GM23338 (cell line): ENCODE results near the gene ERBB4. TPM values are rescaled to one million over a fixed set of nuclear protein-coding genes. Genes with fewer than 3 reads are reported as not detected.

ENCODE experiments used
- ATAC-seq: fragments of 200-7000 bp; cut with Tn5 transposase; 3 replicates; pipeline ENCODE4 v1.9.1; 2020
- DNase-seq: peaks from one replicate; pipeline ENCODE4 v3.0.0-alpha.2; 2015; ENCODE audit warnings: low spot score
- H2AFZ ChIP-seq: fragments of 200-600 bp; sonication (generic); 2 replicates; pipeline ENCODE4 v1.8.0; 2016; ENCODE audit warnings: antibody characterized with exemption, mild to moderate bottlenecking, moderate library complexity
- H3F3A ChIP-seq: fragments of 200-600 bp; sonication (generic); replicated peaks from 2 replicates; pipeline ENCODE4 v1.8.0; 2017; ENCODE audit warnings: antibody characterized with exemption, mixed run types, low read depth
- H3K27ac ChIP-seq: fragments of 200-600 bp; sonication (generic); 2 replicates; pipeline ENCODE4 v1.6.1; 2016; ENCODE audit warnings: low read depth
- H3K27me3 ChIP-seq: fragments of 200-600 bp; sonication (generic); 2 replicates; pipeline ENCODE4 v1.8.0; 2016; ENCODE audit warnings: mild to moderate bottlenecking, mixed run types, moderate library complexity; ENCODE audit not compliant: insufficient read depth
- H3K36me3 ChIP-seq: fragments of 200-600 bp; sonication (generic); 2 replicates; pipeline ENCODE4 v1.8.0; 2016; ENCODE audit warnings: mild to moderate bottlenecking; ENCODE audit not compliant: insufficient read depth
- H3K4me1 ChIP-seq: fragments of 200-600 bp; sonication (generic); 2 replicates; pipeline ENCODE4 v1.8.0; 2016; ENCODE audit warnings: mild to moderate bottlenecking, moderate library complexity; ENCODE audit not compliant: insufficient read depth
- H3K4me2 ChIP-seq: fragments of 200-600 bp; sonication (generic); 2 replicates; pipeline ENCODE4 v1.7.1; 2017; ENCODE audit warnings: mixed run types
- H3K4me3 ChIP-seq: fragments of 200-600 bp; sonication (generic); 2 replicates; pipeline ENCODE4 v1.6.1; 2016; ENCODE audit warnings: mixed run types
- H3K79me2 ChIP-seq: fragments of 200-600 bp; sonication (generic); replicated peaks from 2 replicates; pipeline ENCODE4 v1.8.0; 2017; ENCODE audit warnings: mild to moderate bottlenecking; ENCODE audit not compliant: insufficient read depth
- H3K9me2 ChIP-seq: fragments of 200-600 bp; sonication (generic); 2 replicates; pipeline ENCODE4 v1.8.0; 2017; ENCODE audit not compliant: insufficient read depth
- H4K20me1 ChIP-seq: fragments of 200-600 bp; sonication (generic); replicated peaks from 2 replicates; pipeline ENCODE4 v1.8.0; 2017; ENCODE audit warnings: mild to moderate bottlenecking; ENCODE audit not compliant: insufficient read depth
- H3K27ac Mint-ChIP-seq: 2 replicates; pipeline ENCODE4 v1.8.0; 2020; ENCODE audit warnings: inconsistent platforms, mild to moderate bottlenecking, moderate library complexity, mixed read lengths
- H3K27me3 Mint-ChIP-seq: 3 replicates; pipeline ENCODE4 v1.8.0; 2022; ENCODE audit warnings: low read depth, mild to moderate bottlenecking, moderate library complexity, mixed read lengths, inconsistent platforms; ENCODE audit not compliant: insufficient read depth, poor library complexity
- H3K36me3 Mint-ChIP-seq: 3 replicates; pipeline ENCODE4 v1.8.0; 2021; ENCODE audit warnings: low read depth, mild to moderate bottlenecking, inconsistent platforms, moderate library complexity, mixed read lengths
- H3K4me1 Mint-ChIP-seq: 3 replicates; pipeline ENCODE4 v1.8.0; 2020; ENCODE audit warnings: mild to moderate bottlenecking, inconsistent platforms, mixed read lengths
- H3K4me3 Mint-ChIP-seq: 3 replicates; pipeline ENCODE4 v1.8.0; 2021; ENCODE audit warnings: moderate library complexity, mild to moderate bottlenecking, inconsistent platforms, mixed read lengths
- H3K9me3 Mint-ChIP-seq: 3 replicates; pipeline ENCODE4 v1.8.0; 2020; ENCODE audit warnings: moderate library complexity, mild to moderate bottlenecking, inconsistent platforms, mixed read lengths
- CREB1 ChIP-seq: fragments of 250-450 bp; sonication (Bioruptor Pico); IDR thresholded peaks from 2 replicates; pipeline ENCODE4 v1.5.0; 2020; ENCODE audit warnings: low read depth, mild to moderate bottlenecking, moderate library complexity
- ETS1 ChIP-seq: IDR thresholded peaks from 2 replicates; pipeline ENCODE4 v1.6.1; 2016; ENCODE audit warnings: antibody characterized with exemption
- EZH2 ChIP-seq: fragments of 200-600 bp; sonication (generic); IDR thresholded peaks from one replicate; pipeline ENCODE4 v1.8.0; 2017; ENCODE audit warnings: antibody characterized with exemption, mild to moderate bottlenecking, low read depth; ENCODE audit not compliant: unreplicated experiment
- EZH2phosphoT487 ChIP-seq: fragments of 200-600 bp; sonication (generic); IDR thresholded peaks from one replicate; pipeline ENCODE4 v1.8.1; 2018; ENCODE audit warnings: antibody characterized with exemption; ENCODE audit not compliant: unreplicated experiment
- JUNB ChIP-seq: IDR thresholded peaks from one replicate; pipeline ENCODE4 v1.6.1; 2016; ENCODE audit warnings: antibody characterized with exemption; ENCODE audit not compliant: unreplicated experiment
- NANOG ChIP-seq: IDR thresholded peaks from 2 replicates; pipeline ENCODE4 v1.6.1; 2016; ENCODE audit warnings: antibody characterized with exemption, borderline replicate concordance
- POLR2AphosphoS5 ChIP-seq: IDR thresholded peaks from 2 replicates; pipeline ENCODE4 v1.6.1; 2016; ENCODE audit warnings: antibody characterized with exemption, low read depth
- REST ChIP-seq: IDR thresholded peaks from one replicate; pipeline ENCODE4 v1.6.1; 2018; ENCODE audit warnings: antibody characterized with exemption; ENCODE audit not compliant: unreplicated experiment
- ZNF331 ChIP-seq: fragments of 250-450 bp; sonication (Bioruptor Pico); IDR thresholded peaks from 2 replicates; pipeline ENCODE4 v1.5.0; 2020; ENCODE audit warnings: low read depth, mild to moderate bottlenecking, moderate library complexity
- polyA plus RNA-seq: library from polyadenylated mRNA; unstranded; fragments of >200 nt; fragmentation: Nextera tagmentation; extraction: Ambion mirVana; gene quantifications from 2 replicates; pipeline ENCODE4 v1.2.1, GENCODE V29; 2016
- total RNA-seq: library from RNA; depleted of rRNA; stranded (reverse); fragments of >200 nt; shearing (Covaris generic); gene quantifications from 2 replicates; pipeline ENCODE4 v1.2.3, GENCODE V29; 2014
- TF ChIP-seq, protein P1 (sequence below), 2 experiments: fragments of 200-600 bp in 1 of 2; sonication (generic) in 1 of 2; conservative IDR thresholded peaks; 2 replicates each; pipeline versions ENCODE4 v1.5.1 to v1.6.1; 2016 to 2017; ENCODE audit warnings: antibody characterized with exemption in 2 of 2, low read depth in 2 of 2, mild to moderate bottlenecking in 2 of 2, moderate library complexity in 1 of 2

Gene ERBB4
- total and polyA plus RNA-seq, 2 experiments from 2014 or later = 0.73 to 1.1 TPM

GRCh38 chr2:211512806-211513205 is 1025.8 kb downstream of the ERBB4 start (continued):
- no peak for TF ChIP-seq REST
- no peak for TF ChIP-seq EZH2
- no peak for TF ChIP-seq ZNF331
- no peak for TF ChIP-seq JUNB
- TF ChIP-seq NANOG = no peak

DNA sequence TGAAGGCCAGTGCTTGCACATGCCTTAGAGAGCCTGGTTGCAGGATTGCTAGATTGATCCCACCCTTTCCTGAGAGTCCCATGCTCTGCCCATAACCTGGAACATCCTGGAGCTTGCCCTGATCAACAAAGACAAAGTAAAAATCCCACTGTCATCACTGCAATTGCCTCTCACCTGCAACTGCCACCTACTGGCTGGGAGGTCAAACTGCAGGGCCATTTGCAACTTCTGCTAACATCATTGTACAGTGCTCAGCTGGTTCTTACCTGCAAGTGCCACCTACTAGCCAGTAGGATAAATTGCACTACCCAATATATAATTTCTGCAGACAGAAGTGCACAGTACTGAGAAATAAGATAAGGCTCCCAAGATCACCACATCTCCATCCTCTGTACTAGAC is 1034.7 kb downstream of the ERBB4 start:
- H3K27me3 Mint-ChIP-seq = peaks cover 7% of the 10 kb centered on the region
- H3K4me3 ChIP-seq = no peak overlapping the region
- H3K4me2 ChIP-seq = no peak overlapping the region
- H2AFZ ChIP-seq = no peak overlapping the region
- H3K36me3 ChIP-seq = no peaks in the 10 kb centered on the region
- no peaks in the 10 kb centered on the region for H3K27me3 ChIP-seq
- H3K4me3 Mint-ChIP-seq = no peak overlapping the region
- peaks cover 9% of the 10 kb centered on the region; the same call in 1 of the 2 replicates for H3K9me2 ChIP-seq
- H3K79me2 ChIP-seq = no peaks in the 10 kb centered on the region
- TF ChIP-seq, protein P1, sequence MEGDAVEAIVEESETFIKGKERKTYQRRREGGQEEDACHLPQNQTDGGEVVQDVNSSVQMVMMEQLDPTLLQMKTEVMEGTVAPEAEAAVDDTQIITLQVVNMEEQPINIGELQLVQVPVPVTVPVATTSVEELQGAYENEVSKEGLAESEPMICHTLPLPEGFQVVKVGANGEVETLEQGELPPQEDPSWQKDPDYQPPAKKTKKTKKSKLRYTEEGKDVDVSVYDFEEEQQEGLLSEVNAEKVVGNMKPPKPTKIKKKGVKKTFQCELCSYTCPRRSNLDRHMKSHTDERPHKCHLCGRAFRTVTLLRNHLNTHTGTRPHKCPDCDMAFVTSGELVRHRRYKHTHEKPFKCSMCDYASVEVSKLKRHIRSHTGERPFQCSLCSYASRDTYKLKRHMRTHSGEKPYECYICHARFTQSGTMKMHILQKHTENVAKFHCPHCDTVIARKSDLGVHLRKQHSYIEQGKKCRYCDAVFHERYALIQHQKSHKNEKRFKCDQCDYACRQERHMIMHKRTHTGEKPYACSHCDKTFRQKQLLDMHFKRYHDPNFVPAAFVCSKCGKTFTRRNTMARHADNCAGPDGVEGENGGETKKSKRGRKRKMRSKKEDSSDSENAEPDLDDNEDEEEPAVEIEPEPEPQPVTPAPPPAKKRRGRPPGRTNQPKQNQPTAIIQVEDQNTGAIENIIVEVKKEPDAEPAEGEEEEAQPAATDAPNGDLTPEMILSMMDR (conservative IDR thresholded peaks at IDR 0.05; ENCODE audit: low read depth in 2 of 2) = peak; percentile 55 to 57
- no peak for TF ChIP-seq CREB1
- no peaks in the 10 kb centered on the region for H3F3A ChIP-seq
- H3K4me1 Mint-ChIP-seq = peaks cover 3% of the 10 kb centered on the region; the same call in 2 of the 3 replicates
- H3K4me1 ChIP-seq = 0 out of 2 replicates have a peak, but pooled peaks cover 5% of the 10 kb centered on the region
- peaks cover 15% of the 10 kb centered on the region for H3K9me3 Mint-ChIP-seq
- H4K20me1 ChIP-seq = no peaks in the 10 kb centered on the region
- 0 out of 2 replicates have a peak overlapping the region, but pooled peaks have one; percentile 53 for H3K27ac Mint-ChIP-seq
- ATAC-seq = no peak
- peak; percentile 16 for DNase-seq
- H3K36me3 Mint-ChIP-seq = peaks cover 12% of the 10 kb centered on the region
- no peak overlapping the region for H3K27ac ChIP-seq

GRCh38 chr2:211503198-211503597 is 1035.4 kb downstream of the ERBB4 start:
- no peaks in the 10 kb centered on the region for H3K27me3 ChIP-seq
- no peak overlapping the region for H3K4me3 Mint-ChIP-seq
- H3K9me3 Mint-ChIP-seq = peaks cover 13% of the 10 kb centered on the region
- no peaks in the 10 kb centered on the region for H3K79me2 ChIP-seq
- no peak overlapping the region for H3K27ac ChIP-seq
- no peak overlapping the region for H3K4me3 ChIP-seq
- peaks cover 9% of the 10 kb centered on the region; the same call in 1 of the 2 replicates for H3K9me2 ChIP-seq
- no peaks in the 10 kb centered on the region for H4K20me1 ChIP-seq
- DNase-seq = no peak
- no peak overlapping the region for H3K4me2 ChIP-seq
- peaks cover 12% of the 10 kb centered on the region for H3K36me3 Mint-ChIP-seq
- TF ChIP-seq EZH2phosphoT487 = no peak
- TF ChIP-seq NANOG = no peak
- no peak for TF ChIP-seq POLR2AphosphoS5
- TF ChIP-seq ETS1 = no peak
- no peak for TF ChIP-seq REST
- peaks cover 9% of the 10 kb centered on the region; the same call in 2 of the 3 replicates for H3K4me1 Mint-ChIP-seq
- H3K27ac Mint-ChIP-seq = no peak overlapping the region
- H3F3A ChIP-seq = no peaks in the 10 kb centered on the region
- H3K36me3 ChIP-seq = no peaks in the 10 kb centered on the region
- H2AFZ ChIP-seq = no peak overlapping the region
- ATAC-seq = no peak
- 0 out of 2 replicates have a peak, but pooled peaks cover 5% of the 10 kb centered on the region for H3K4me1 ChIP-seq
- peaks cover 7% of the 10 kb centered on the region for H3K27me3 Mint-ChIP-seq
